ENCODE results near the gene PDE9A.

DNA sequence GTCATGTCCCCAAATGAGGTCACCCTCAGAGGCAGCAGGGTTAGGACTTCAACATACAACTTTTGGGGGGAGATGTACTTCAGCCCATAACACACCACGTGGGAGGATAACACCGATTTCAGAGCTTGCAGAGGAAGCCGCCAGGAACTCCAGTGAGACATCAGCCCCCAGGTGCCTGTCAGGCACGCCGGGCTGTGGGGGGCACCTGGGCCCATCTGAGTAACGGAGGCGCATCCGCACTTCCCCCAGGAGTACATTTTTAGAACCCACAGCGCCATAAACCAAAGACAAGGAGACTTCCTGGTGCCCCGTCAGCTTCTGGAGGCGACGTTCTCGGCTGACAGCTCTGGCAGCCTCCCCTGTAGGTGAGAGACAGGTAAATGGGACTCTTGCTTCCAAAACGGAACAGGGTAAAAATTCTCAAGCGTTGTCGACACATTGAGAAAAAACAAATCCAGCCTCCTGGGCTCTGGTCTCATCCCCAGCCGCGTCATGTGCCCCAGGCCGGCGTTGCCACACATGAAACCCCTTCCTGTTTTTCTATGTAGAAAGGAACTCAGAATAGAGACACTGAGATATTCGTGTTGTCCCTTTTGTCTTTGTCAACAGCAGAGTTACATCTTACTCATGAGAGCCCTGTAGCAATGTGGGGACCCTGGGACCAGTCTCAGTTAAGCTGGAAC, 93.3 kb downstream of the PDE9A start:
- TF ChIP-seq, protein P1, sequence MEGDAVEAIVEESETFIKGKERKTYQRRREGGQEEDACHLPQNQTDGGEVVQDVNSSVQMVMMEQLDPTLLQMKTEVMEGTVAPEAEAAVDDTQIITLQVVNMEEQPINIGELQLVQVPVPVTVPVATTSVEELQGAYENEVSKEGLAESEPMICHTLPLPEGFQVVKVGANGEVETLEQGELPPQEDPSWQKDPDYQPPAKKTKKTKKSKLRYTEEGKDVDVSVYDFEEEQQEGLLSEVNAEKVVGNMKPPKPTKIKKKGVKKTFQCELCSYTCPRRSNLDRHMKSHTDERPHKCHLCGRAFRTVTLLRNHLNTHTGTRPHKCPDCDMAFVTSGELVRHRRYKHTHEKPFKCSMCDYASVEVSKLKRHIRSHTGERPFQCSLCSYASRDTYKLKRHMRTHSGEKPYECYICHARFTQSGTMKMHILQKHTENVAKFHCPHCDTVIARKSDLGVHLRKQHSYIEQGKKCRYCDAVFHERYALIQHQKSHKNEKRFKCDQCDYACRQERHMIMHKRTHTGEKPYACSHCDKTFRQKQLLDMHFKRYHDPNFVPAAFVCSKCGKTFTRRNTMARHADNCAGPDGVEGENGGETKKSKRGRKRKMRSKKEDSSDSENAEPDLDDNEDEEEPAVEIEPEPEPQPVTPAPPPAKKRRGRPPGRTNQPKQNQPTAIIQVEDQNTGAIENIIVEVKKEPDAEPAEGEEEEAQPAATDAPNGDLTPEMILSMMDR (conservative IDR thresholded peaks at IDR 0.05; ENCODE audit: low read depth, low read length) = no peak
- TF ChIP-seq RAD21 (IDR thresholded peaks at IDR 0.05; ENCODE audit: low read length) (no peak), NFE2L2 (IDR thresholded peaks at IDR 0.05; ENCODE audit: low read depth, low read length) (no peak), MXI1 (IDR thresholded peaks at IDR 0.05; ENCODE audit: borderline replicate concordance, low read depth, low read length) (no peak), CEBPB (IDR thresholded peaks at IDR 0.05; ENCODE audit: low read depth, low read length) (no peak), RCOR1 (IDR thresholded peaks at IDR 0.05; ENCODE audit: insufficient replicate concordance, low read length) (no peak), FOS (IDR thresholded peaks at IDR 0.05; ENCODE audit: low read depth, low read length) (no peak), SMC3 (IDR thresholded peaks at IDR 0.05; ENCODE audit: low read depth, low read length) (no peak)
- TF ChIP-seq, protein P2, sequence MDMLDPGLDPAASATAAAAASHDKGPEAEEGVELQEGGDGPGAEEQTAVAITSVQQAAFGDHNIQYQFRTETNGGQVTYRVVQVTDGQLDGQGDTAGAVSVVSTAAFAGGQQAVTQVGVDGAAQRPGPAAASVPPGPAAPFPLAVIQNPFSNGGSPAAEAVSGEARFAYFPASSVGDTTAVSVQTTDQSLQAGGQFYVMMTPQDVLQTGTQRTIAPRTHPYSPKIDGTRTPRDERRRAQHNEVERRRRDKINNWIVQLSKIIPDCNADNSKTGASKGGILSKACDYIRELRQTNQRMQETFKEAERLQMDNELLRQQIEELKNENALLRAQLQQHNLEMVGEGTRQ (IDR thresholded peaks at IDR 0.05; ENCODE audit: low read depth, low read length) = no peak
- TF ChIP-seq, protein P3, sequence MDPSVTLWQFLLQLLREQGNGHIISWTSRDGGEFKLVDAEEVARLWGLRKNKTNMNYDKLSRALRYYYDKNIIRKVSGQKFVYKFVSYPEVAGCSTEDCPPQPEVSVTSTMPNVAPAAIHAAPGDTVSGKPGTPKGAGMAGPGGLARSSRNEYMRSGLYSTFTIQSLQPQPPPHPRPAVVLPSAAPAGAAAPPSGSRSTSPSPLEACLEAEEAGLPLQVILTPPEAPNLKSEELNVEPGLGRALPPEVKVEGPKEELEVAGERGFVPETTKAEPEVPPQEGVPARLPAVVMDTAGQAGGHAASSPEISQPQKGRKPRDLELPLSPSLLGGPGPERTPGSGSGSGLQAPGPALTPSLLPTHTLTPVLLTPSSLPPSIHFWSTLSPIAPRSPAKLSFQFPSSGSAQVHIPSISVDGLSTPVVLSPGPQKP (IDR thresholded peaks at IDR 0.05; ENCODE audit: borderline replicate concordance, low read depth, low read length) = no peak
